Keratinocyte (primary cell): ENCODE data around the gene FUT8.

ENCODE experiments used
- CTCF ChIP-seq, 3 experiments: IDR thresholded peaks in 1 of 3; conservative IDR thresholded peaks in 1 of 3; optimal IDR thresholded peaks in 1 of 3; 2 replicates in 2 of 3; 3 replicates in 1 of 3; pipeline versions ENCODE3 to v1.5.1; 2011; ENCODE audit warnings: low read length in 3 of 3, mild to moderate bottlenecking in 3 of 3, moderate library complexity in 2 of 3, control low read depth in 1 of 3, inconsistent platforms in 1 of 3; ENCODE audit not compliant: insufficient read depth in 2 of 3; ENCODE audit errors: extremely low read depth in 1 of 3
- EZH2 ChIP-seq: IDR thresholded peaks from one replicate; pipeline ENCODE4 v1.6.1; 2012; ENCODE audit warnings: inconsistent platforms, mild to moderate bottlenecking, low read length, moderate library complexity

DNA sequence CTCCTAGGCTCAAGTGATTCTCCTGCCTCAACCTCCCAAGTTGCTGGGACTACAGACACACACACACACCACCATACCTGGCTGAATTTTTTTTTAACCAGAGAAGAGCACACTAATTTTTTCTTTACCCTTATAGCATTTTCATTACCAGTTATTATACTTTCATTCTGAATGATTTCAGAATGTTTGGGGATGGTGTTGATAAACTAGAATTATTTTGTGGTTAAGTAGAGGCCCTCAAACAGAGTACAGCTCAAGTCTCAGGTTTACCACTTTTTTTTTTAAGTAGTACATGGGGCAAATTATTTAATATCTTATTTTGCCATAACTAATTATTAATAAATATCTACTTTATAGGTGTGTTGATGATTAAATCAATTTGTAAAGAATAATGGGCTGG is 86.6 kb downstream of the FUT8 start:
- TF ChIP-seq CTCF (optimal IDR thresholded peaks at IDR 0.05 in 1 of 3, IDR thresholded peaks at IDR 0.05 in 1 of 3, conservative IDR thresholded peaks at IDR 0.05 in 1 of 3; ENCODE audit: extremely low read depth in 1 of 3, insufficient read depth in 2 of 3, low read length in 3 of 3) = no peak
- no peak for TF ChIP-seq EZH2
